ENCODE data around the gene MAPK10.
"Not testable (repeated sequence)": the region's sequence is repeated elsewhere in the genome, so short reads cannot be mapped to it uniquely, and the experiment has no call there.

The MAPK10 gene

DNA sequence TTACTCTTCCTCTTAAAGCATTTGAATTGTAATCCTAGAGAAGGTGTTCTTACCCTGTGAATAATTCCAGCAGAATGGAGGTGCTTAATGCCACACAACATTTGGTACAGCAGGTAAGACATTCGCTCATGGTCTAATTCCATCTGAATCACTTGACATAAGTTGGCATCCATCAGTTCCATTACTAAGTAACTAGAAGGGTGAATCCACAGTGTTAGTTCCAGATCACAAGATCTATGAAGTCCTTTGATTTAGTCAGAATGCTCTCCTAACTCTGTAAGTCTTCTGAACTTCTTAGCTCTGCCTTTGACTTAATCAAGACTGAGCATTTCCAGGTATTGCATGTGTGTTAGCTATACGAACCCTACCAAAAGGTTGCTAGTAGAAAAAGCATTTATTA is 258.0 kb downstream of the MAPK10 start:
- DNase-seq (ENCODE audit: low spot score): no peak

- DNase-seq (ENCODE audit: low spot score): no peak
Measured at GRCh38 chr4:86101410-86101809, 258.4 kb downstream of the MAPK10 start.

GRCh38 chr4:86100539-86101215 is 259.2 kb downstream of the MAPK10 start:
- DNase-seq (ENCODE audit: low spot score): no peak

DNA sequence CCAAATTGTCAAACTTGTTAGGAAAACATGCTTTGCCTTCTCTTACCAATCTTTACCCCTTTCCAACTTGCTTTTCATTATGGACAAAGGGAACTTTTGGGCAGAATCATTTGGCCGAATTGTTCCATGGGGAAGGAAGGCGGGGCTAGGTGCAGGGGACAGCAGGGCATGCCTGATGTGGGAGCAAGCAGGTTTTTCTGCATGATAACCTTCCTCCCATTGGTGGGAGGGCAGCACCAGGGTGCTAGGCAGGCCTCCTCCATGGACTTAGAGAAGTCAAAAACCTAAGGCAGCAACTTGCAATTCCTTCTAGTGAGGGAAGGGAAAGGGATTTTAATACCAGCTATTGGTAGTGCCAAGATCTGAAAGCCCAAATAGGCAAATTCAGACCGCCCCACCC is 260.5 kb downstream of the MAPK10 start:
- DNase-seq (ENCODE audit: low spot score): no peak

GRCh38 chr4:86098691-86099090 is 261.2 kb downstream of the MAPK10 start:
- no peak for DNase-seq (ENCODE audit: low spot score)

DNA sequence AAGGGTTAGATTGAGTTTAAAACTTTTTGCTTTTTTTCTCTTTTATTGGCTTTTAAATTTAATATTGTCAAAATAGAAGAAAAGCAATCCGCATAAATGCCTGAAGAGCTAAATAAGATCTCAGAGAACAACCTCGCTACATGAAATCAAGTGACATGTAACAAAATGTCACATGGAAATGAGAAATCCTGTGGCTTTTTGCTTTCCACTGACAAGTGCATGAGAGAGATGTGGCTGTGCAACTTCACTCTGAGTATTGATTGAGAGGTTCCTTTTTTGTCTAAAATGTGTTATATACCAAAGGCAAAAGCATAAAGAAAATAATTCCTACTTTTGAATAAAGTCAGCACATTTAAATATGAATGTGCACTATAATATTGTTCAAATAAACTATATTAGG is 263.5 kb downstream of the MAPK10 start:
- no peak for DNase-seq (ENCODE audit: low spot score)

- DNase-seq (ENCODE audit: low spot score): no peak
Measured at GRCh38 chr4:86092684-86093083, 267.2 kb downstream of the MAPK10 start.

DNA sequence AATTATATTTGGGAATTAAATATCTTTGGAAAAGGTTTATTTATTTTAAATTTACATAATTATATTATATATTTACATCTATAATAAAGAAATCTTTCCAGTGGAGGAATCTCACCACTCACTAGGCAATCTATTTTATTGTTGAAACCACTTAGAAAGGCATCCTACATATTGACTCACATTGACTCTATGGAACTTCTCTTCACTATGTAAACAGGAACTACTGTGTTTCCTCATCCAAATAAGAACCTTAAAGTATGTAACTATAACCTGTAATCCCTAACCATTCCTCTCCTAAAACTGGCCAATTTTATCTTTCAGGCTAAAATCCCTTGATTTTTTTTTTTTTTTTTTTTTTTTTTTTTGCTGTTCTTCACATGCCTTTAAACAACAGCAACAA is 268.7 kb downstream of the MAPK10 start:
- DNase-seq (ENCODE audit: low spot score): no peak

DNA sequence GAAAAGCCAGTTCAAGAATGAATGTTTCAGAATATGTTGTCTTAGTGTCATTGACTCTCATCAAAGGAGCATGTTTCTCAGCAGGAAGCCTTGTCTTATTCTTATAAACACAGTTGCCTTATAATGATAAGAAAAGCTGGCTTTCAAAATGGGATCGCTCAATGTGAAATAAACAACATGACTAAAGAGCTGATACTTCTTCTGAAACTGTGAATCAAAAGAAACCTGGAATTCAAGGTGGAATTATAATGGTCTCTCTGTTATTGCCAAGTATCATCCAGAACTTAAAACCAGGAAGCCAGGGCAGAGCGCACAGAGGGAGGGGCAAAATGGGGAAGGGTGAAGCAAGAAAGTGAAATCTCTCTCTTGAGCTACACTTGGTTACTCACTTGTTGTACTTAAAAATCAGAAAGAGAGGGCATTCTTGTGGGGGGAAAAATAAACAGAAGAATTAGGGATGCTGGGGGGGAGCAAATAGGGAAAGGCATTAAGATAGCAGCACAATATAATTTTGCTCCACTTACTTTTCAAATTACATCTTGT is 270.0 kb downstream of the MAPK10 start:
- no peak for DNase-seq (ENCODE audit: low spot score)

- DNase-seq (ENCODE audit: low spot score): no peak
Measured at GRCh38 chr4:86089053-86089452, 270.8 kb downstream of the MAPK10 start.

GRCh38 chr4:86075796-86076195 is 284.1 kb downstream of the MAPK10 start:
- not testable (repeated sequence) for DNase-seq (ENCODE audit: low spot score)

DNA sequence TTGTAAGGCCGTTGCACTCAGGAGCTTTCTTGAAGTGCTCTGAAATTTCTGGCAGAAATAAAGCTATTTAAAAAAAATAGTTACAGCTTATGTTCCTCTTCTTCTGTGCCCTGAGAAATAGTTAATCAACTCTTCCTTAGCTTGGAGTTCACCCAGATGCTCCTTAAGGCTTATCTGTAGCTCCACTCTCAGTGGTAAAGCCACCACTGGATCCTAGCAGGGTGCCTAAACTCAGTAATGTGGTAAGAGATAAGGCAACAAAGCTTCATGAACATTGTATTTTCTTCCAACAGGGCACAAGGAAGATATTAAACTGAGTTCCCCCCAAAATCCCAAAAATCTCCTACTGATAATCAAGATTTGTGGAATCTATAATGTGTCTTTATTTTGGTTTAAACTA is 299.5 kb downstream of the MAPK10 start:
- no peak for DNase-seq (ENCODE audit: low spot score)

DNA sequence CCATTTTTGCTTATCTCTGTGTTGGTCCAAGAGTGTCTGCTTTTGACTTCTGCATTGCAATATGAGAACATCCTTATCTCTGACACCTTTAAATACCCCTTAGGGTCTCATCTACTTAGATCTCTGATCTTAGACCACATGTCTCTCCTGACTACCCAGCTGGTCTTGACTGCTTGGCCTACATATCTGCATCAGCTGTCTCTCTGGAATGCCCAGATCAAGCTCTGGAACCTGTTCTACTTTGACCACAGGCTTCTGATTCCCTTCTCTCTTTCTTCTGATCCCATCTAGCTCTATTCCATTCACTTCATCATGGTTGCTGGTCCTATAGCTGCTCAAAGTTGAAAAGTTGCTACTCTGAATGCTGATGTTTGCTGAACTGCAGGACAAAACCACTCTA is 301.2 kb downstream of the MAPK10 start:
- no peak for DNase-seq (ENCODE audit: low spot score)

DNA sequence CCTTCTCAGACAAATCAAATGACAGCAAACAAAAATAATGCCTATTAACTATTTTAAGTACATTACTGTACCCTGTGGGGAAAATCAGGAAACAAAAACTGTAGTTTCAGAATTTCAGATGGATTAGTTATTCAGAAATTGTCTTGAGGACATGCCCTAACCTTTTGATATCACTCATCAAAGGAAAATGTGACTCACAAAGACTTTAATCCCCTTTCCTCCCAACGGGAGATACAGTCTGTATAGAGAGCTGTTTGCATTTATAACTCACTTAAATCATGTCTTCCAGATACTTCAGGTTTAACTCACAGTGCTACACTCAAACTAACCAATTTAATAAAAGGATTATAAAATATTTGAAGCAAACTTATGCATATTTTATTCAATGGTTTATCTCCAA is 304.0 kb downstream of the MAPK10 start:
- DNase-seq (ENCODE audit: low spot score): no peak

DNA sequence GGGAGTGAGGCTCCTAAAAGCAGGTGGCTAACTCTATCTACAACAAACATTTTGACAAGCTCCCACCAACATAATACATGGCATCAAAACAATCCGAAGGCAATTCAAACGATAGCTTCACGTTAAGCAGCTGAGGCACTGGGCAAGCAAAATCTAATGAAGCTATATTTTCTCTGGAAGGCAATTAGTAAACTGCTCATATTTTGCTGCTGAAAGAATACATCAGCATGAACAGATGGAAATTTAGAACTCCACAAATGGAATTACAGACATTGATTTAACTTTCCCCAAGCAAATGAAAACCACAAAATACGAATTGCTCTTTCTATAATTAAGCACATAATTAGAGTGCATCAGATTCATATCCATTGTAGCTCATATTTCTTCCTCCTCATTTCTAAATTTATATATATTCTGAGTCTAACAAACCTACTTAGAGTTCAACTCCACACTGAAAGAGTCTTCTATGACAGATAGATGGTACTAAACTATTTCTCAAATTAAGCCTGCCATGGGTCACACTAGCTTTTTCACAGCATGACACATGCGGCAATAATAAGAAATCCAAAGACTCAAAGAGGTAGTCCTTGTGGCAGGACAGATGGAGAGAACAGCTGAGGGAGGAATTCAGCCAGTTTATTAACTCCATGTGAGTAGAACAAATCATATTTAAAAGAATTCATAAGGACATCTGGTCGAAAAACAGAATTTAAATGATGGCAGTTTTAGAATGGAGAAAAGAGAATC is 305.4 kb downstream of the MAPK10 start:
- peak; percentile 81 for DNase-seq (ENCODE audit: low spot score)

DNA sequence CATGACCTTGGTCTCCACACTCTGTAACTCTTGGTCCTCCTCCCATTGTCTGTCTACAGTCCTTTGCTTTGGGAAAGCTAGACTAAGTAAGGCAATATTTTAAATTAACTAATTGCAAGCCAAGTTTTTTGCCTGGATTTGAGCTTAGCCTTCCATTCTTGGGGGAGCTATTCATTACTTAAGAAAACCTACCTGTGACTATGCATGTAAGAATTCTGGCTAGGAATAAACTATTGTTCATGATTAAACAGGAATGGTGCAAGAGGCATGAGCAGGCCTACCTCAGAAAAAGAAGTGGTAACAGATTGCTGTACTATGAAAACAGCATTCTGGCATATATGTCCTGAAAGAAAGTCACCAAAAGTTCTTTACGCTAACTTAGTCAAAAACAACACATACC is 309.4 kb downstream of the MAPK10 start:
- no peak for DNase-seq (ENCODE audit: low spot score)

DNA sequence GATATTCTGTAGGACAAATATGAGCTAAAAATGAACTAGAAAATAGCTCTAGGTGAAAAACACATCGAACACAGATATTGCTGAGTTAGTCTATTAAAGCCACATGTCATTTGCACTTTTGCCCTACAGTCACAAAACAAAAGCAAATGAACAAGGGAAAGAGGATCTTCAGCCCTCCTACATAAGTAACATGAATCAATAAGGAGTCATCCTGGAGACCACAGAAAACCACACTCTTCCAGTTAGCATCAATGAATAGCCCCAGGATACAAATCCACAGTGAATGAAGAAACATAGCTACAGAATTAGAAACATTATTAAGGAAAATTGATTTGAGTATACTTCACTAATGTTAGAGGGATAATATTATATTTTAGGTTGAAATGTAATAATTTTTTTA is 311.4 kb downstream of the MAPK10 start:
- DNase-seq (ENCODE audit: low spot score): no peak

GRCh38 chr4:86044593-86044985 is 315.3 kb downstream of the MAPK10 start:
- no peak for DNase-seq (ENCODE audit: low spot score)

GRCh38 chr4:86043755-86044592 is 315.9 kb downstream of the MAPK10 start:
- peak; percentile 73 for DNase-seq (ENCODE audit: low spot score)

GRCh38 chr4:86038037-86038436 is 321.8 kb downstream of the MAPK10 start:
- no peak for DNase-seq (ENCODE audit: low spot score)

DNA sequence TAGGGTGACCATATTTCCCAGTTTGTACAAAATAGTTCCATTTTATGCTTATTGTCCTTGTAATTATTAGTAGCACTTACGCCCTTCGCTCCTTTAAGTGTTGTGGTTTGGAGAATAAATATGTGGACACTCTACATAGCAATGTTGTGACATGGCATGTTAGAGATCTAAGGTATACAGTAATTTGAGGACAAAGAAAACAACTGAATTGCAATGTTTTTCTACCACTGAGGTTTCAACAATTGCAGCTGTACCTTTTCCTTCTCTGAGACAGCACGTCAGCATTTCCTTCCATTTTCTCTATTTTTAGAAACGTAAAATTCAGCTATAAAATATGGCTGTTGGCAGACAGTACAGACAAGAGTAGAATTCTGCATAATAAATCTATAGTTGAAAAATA is 323.1 kb downstream of the MAPK10 start:
- DNase-seq (ENCODE audit: low spot score): no peak

- no peak for DNase-seq (ENCODE audit: low spot score)
Measured at GRCh38 chr4:86035688-86036087, 324.2 kb downstream of the MAPK10 start.

DNA sequence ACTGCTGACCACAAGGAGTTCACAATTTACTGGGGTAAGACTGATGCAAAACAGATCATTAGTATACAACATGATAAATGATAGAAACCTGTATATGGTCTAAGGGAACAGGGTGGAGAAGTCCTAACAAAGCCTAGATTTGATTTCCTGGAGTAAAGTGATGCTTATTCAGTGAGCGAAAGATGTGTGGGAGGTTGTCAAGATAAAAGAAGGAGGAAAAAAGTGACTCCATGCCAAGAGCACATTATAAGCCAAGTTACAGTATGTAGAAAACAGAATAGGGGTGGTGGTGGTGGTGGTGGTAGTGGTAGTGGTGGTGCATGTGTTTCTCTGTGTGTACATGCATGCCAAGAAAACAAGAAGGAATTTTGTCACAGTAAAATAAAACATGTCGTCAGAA is 325.2 kb downstream of the MAPK10 start:
- DNase-seq (ENCODE audit: low spot score): no peak
